Keratinocyte (primary cell): ENCODE results near the gene ICAM2. TPM values are rescaled to one million over a fixed set of nuclear protein-coding genes. Genes with fewer than 3 reads are reported as not detected.

ENCODE experiments used
- DNase-seq: peaks from one replicate; pipeline ENCODE4 v3.0.0-alpha.2; 2011; ENCODE audit warnings: low read depth, missing footprints, low spot score
- FAIRE-seq: peaks from 2 replicates; lab custom pipeline; 2011; peaks lifted over from hg19 to GRCh38; lab: Jason Lieb, UNC
- H2AFZ ChIP-seq: 2 replicates; pipeline ENCODE4 v1.6.0; 2012; ENCODE audit warnings: low read length, control low read depth, inconsistent platforms; ENCODE audit not compliant: control insufficient read depth
- H3K27ac ChIP-seq: 2 replicates; pipeline ENCODE4 v1.5.1; 2011; ENCODE audit warnings: low read length; ENCODE audit not compliant: control insufficient read depth, insufficient read depth
- H3K27me3 ChIP-seq: 3 replicates; pipeline ENCODE4 v1.6.0; 2011; ENCODE audit warnings: low read length; ENCODE audit not compliant: control insufficient read depth, insufficient read depth; ENCODE audit errors: extremely low read depth
- H3K36me3 ChIP-seq, 2 experiments: 2 replicates in 1 of 2; 3 replicates in 1 of 2; pipeline ENCODE4 v1.5.1; 2011; ENCODE audit warnings: low read length in 2 of 2, mild to moderate bottlenecking in 1 of 2; ENCODE audit not compliant: control insufficient read depth in 2 of 2, insufficient read depth in 2 of 2; ENCODE audit errors: extremely low read depth in 1 of 2
- H3K4me1 ChIP-seq: 3 replicates; pipeline ENCODE4 v1.5.1; 2011; ENCODE audit warnings: low read length; ENCODE audit not compliant: control insufficient read depth, insufficient read depth; ENCODE audit errors: extremely low read depth
- H3K4me2 ChIP-seq: 3 replicates; pipeline ENCODE4 v1.6.0; 2011; ENCODE audit warnings: low read depth, low read length; ENCODE audit not compliant: control insufficient read depth, insufficient read depth; ENCODE audit errors: extremely low read depth
- H3K4me3 ChIP-seq, 3 experiments: fragments of 200-600 bp in 1 of 3; sonication (generic) in 1 of 3; 2 replicates in 2 of 3; 3 replicates in 1 of 3; pipeline ENCODE4 v1.5.1; 2011 to 2016; ENCODE audit warnings: low read length in 3 of 3, mild to moderate bottlenecking in 3 of 3, control low read depth in 2 of 3, inconsistent platforms in 1 of 3, low read depth in 1 of 3, mixed read lengths in 1 of 3, mixed run types in 1 of 3, moderate library complexity in 1 of 3; ENCODE audit not compliant: control insufficient read depth in 2 of 3, insufficient read depth in 2 of 3; ENCODE audit errors: extremely low read depth in 1 of 3
- H3K79me2 ChIP-seq: 2 replicates; pipeline ENCODE4 v1.6.0; 2012; ENCODE audit warnings: low read length; ENCODE audit not compliant: control insufficient read depth, insufficient read depth
- H3K9ac ChIP-seq: 3 replicates; pipeline ENCODE4 v1.6.0; 2011; ENCODE audit warnings: low read length; ENCODE audit not compliant: control insufficient read depth, insufficient read depth; ENCODE audit errors: extremely low read depth
- H3K9me1 ChIP-seq: 3 replicates; pipeline ENCODE4 v1.6.0; 2011; ENCODE audit warnings: low read length; ENCODE audit not compliant: control insufficient read depth, insufficient read depth; ENCODE audit errors: extremely low read depth
- H3K9me3 ChIP-seq: 2 replicates; pipeline ENCODE4 v1.5.1; 2012; ENCODE audit warnings: low read depth, low read length; ENCODE audit not compliant: control insufficient read depth
- H4K20me1 ChIP-seq: 3 replicates; pipeline ENCODE4 v1.6.0; 2011; ENCODE audit warnings: low read length; ENCODE audit not compliant: control insufficient read depth, insufficient read depth; ENCODE audit errors: extremely low read depth
- EZH2 ChIP-seq: IDR thresholded peaks from one replicate; pipeline ENCODE4 v1.6.1; 2012; ENCODE audit warnings: inconsistent platforms, mild to moderate bottlenecking, low read length, moderate library complexity
- dilution Hi-C: fragments of 300-500 bp; cut with MboI; formaldehyde crosslinking; loops from one replicate; pipeline ENCODE4 v1.7.0; 2020; ENCODE audit warnings: low sequenced_read_pairs; ENCODE audit not compliant: extremely low pct_ligation_motif_present
- polyA plus RNA-seq, 5 experiments: library from polyadenylated mRNA; depleted of rRNA in 3 of 5; stranded (reverse) in 3 of 5; stranded (forward) in 1 of 5; unstranded in 1 of 5; fragments of >200 nt; gene quantifications; 1 replicate in 1 of 5; 2 replicates in 3 of 5; 3 replicates in 1 of 5; pipeline versions ENCODE4 v1.2.1 to v1.2.3, GENCODE V29; 2011 to 2012; ENCODE audit warnings: missing spikeins in 2 of 5, low read depth in 1 of 5, low replicate concordance in 1 of 5
- TF ChIP-seq, protein P1 (sequence below), 3 experiments: IDR thresholded peaks in 1 of 3; conservative IDR thresholded peaks in 1 of 3; optimal IDR thresholded peaks in 1 of 3; 2 replicates in 2 of 3; 3 replicates in 1 of 3; pipeline versions ENCODE3 to v1.5.1; 2011; ENCODE audit warnings: low read length in 3 of 3, mild to moderate bottlenecking in 3 of 3, moderate library complexity in 2 of 3, control low read depth in 1 of 3, inconsistent platforms in 1 of 3; ENCODE audit not compliant: insufficient read depth in 2 of 3; ENCODE audit errors: extremely low read depth in 1 of 3

Gene ICAM2
- polyA plus RNA-seq, 1 donor (not counting 4 experiments of a cell fraction or from before 2014, with no cell fraction given), result 0.09 TPM

DNA sequence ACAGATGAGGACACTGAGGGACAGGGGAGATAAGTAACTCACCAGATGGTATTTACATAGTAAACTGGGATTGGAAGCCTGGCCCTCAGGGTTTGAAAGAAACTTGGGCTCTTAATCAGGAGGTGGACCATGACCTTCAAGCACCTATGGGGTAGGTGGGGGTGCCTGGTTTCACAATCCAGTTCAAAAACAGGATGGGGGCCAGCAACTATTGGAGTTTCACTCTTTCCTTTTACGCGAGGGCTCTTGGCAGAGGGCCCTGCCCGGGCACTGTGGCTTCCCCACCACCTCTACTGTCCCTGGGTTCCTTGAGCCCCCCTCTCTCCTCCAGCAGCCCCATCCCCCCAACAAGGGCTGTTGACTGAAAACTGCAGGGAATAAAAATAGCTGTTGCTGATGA, 33.6 kb downstream of the ICAM2 start:
- DNase-seq, result no peak
- Histone ChIP-seq H3K9ac (no peak overlapping the region), H4K20me1 (no peaks in the 10 kb centered on the region), H2AFZ (no peak overlapping the region), H3K36me3 (no peaks in the 10 kb centered on the region), H3K9me3 (no peaks in the 10 kb centered on the region), H3K4me1 (peaks cover 4% of the 10 kb centered on the region), H3K27ac (no peak overlapping the region), H3K27me3 (peaks cover 12% of the 10 kb centered on the region), H3K4me2 (no peak overlapping the region), H3K9me1 (no peaks in the 10 kb centered on the region), H3K79me2 (no peaks in the 10 kb centered on the region), H3K4me3 (no peak overlapping the region)
- dilution Hi-C loops, result no loop called here
- no peak for TF ChIP-seq EZH2
- TF ChIP-seq, protein P1, sequence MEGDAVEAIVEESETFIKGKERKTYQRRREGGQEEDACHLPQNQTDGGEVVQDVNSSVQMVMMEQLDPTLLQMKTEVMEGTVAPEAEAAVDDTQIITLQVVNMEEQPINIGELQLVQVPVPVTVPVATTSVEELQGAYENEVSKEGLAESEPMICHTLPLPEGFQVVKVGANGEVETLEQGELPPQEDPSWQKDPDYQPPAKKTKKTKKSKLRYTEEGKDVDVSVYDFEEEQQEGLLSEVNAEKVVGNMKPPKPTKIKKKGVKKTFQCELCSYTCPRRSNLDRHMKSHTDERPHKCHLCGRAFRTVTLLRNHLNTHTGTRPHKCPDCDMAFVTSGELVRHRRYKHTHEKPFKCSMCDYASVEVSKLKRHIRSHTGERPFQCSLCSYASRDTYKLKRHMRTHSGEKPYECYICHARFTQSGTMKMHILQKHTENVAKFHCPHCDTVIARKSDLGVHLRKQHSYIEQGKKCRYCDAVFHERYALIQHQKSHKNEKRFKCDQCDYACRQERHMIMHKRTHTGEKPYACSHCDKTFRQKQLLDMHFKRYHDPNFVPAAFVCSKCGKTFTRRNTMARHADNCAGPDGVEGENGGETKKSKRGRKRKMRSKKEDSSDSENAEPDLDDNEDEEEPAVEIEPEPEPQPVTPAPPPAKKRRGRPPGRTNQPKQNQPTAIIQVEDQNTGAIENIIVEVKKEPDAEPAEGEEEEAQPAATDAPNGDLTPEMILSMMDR (optimal IDR thresholded peaks at IDR 0.05 in 1 of 3, IDR thresholded peaks at IDR 0.05 in 1 of 3, conservative IDR thresholded peaks at IDR 0.05 in 1 of 3; ENCODE audit: extremely low read depth in 1 of 3, insufficient read depth in 2 of 3, low read length in 3 of 3), result no peak
- no peak for FAIRE-seq

DNA sequence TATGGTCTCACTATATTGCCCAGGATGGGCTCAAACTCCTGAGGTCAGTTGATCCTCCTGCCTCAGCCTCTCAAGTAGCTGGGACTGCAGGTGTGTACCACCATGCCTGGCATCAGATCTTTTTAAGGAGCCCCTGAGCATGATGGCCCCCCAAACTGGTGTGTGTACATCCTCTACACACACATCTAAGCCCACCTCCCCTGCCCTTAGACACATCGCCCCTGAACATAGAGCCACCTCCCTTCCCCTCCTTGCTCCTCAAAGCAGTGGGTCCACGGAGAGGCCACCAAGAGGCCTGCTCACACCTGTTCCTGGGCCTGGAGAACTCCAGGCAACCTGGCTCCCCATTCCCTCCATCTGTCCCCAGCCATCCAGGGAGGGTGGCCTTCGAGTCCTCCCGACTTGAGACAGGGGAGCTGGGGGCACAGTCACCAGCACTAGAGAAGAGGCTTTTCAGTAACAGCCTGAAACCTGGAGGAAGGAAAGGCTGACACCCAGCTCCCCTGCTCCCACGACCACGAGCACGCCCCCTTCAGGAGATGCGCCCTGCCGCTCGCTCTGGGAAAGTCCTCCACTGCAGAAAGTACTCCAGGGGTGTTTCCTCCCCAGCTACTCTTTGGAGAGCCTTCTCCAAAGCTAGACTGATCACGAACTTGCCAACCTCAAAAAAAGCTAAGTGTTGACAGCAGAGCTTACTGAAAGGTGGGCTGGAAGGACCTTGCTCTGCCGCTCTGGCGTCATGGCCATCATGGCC, 34.9 kb downstream of the ICAM2 start:
- Histone ChIP-seq H3K27me3 (peaks cover 12% of the 10 kb centered on the region), H3K27ac (no peak overlapping the region), H3K9me3 (no peaks in the 10 kb centered on the region), H3K9me1 (no peaks in the 10 kb centered on the region), H3K79me2 (no peaks in the 10 kb centered on the region), H3K4me2 (no peak overlapping the region), H2AFZ (no peak overlapping the region), H3K36me3 (no peaks in the 10 kb centered on the region), H4K20me1 (no peaks in the 10 kb centered on the region), H3K4me3 (no peak overlapping the region), H3K9ac (no peak overlapping the region), H3K4me1 (peaks cover 4% of the 10 kb centered on the region)
- dilution Hi-C loops, result no loop called here
- DNase-seq, result no peak
- TF ChIP-seq, protein P1 (optimal IDR thresholded peaks at IDR 0.05 in 1 of 3, IDR thresholded peaks at IDR 0.05 in 1 of 3, conservative IDR thresholded peaks at IDR 0.05 in 1 of 3; ENCODE audit: extremely low read depth in 1 of 3, insufficient read depth in 2 of 3, low read length in 3 of 3), result peak in 1 of 3 experiments; percentile 2
- no peak for TF ChIP-seq EZH2
- FAIRE-seq, result no peak
